ENCODE data around the gene FANCM. TPM values are rescaled to one million over a fixed set of nuclear protein-coding genes. Genes with fewer than 3 reads are reported as not detected.
"Not testable (repeated sequence)": the region's sequence is repeated elsewhere in the genome, so short reads cannot be mapped to it uniquely, and the experiment has no call there.

FANCM gene
- total RNA-seq, 2 donors from 2014 or later, result 17.5 to 24.8 TPM

DNA sequence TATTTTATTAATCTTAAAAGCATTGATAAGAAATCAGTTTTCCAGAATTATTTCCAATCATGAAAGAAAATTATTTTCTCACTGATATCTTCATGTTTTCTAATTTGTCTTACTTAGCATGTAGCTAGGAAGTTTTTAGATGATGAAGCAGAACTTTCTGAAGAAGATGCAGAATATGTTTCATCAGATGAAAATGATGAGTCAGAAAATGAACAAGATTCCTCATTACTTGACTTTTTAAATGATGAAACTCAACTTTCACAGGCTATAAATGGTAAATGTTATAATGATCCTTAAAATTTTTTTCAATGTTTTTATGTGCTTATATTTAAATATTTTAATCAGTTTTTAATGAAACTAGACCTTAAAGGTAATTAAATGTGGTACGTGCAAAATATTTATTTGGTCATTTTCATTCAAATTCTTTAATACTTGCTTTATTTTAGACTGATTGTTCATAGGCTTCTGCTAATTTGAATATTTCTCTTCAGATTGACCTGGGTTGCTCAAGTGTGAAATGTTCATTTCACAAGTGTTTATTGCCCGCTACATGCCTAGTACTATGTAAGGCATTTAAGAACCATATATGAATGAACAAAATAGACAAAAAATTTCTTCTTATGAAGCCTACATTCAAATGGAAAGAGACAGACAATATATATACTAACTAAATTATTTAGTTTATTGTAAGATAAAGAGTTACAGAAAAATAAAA is 49.5 kb downstream of the FANCM start:
- Mint-ChIP-seq H3K27ac (no peak overlapping the region), H3K9me3 (no peaks in the 10 kb centered on the region), H3K36me3 (peaks cover under 1 to 10% of the 10 kb centered on the region in 2 donors)
- DNase-seq (ENCODE audit: low spot score in 2 of 2) (no peak), ATAC-seq (no peak)

DNA sequence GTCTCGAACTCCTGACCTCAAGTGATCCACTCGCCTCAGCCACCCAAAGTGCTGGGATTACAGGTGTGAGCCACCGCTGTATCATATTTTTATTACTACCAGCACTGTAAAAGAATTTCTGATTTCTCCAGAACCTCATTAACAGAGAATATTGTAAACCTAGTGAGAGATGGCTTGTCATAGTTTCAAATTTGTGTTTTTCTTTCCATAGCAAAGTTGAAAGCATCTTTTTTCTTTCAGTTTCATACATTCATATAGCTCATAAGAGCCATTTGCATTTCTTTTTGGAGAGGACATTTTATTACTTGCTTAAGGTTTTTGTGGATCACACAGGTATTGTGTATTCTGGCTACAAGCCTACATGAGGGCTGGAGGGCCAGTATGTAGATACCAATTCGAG is 59.2 kb downstream of the FANCM start:
- DNase-seq (ENCODE audit: low spot score in 2 of 2) (no peak), ATAC-seq (peak in 1 of 2 donors; percentile 69)
- peaks cover 12 to 14% of the 10 kb centered on the region in 2 donors for H3K36me3 Mint-ChIP-seq
- no peaks in the 10 kb centered on the region for H3K9me3 Mint-ChIP-seq
- no peak overlapping the region for H3K27ac Mint-ChIP-seq

DNA sequence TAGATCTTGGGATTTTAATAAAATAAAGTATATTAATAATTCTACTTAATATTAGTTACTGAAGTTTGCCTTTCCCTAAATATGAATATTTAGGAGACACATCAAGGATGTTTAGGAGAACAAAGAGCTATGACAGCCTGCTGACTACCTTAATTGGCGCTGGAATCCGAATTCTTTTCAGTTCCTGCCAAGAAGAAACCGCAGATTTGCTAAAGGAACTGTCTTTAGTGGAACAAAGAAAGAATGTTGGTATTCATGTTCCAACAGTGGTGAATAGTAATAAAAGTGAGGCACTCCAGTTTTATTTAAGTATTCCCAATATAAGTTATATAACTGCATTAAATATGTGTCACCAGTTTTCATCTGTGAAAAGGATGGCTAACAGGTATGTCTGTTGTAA is 62.8 kb downstream of the FANCM start:
- ATAC-seq (no peak), DNase-seq (ENCODE audit: low spot score in 2 of 2) (no peak)
- peaks cover 7 to 14% of the 10 kb centered on the region in 2 donors for H3K36me3 Mint-ChIP-seq
- no peaks in the 10 kb centered on the region for H3K9me3 Mint-ChIP-seq
- H3K27ac Mint-ChIP-seq, result no peak overlapping the region

DNA sequence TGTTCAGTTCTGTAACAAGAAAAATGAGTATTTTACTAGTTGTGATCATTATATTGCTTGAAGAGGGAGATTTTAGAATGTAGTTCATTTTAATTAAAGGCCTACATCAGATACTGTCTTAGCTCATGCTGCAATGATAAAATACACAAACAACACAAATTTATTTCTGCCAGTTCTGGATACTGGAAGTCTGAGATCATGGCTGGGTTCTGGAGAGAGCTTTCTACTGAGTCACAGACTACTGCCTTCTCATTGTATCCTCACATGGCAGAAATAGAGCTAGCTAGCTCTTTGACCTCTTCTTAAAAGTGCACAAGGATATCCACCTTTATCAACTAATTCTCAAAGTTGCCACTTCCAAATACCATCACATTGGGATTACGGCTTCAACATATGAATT is 63.5 kb downstream of the FANCM start:
- ATAC-seq (no peak), DNase-seq (ENCODE audit: low spot score in 2 of 2) (no peak)
- Mint-ChIP-seq H3K27ac (no peak overlapping the region), H3K36me3 (peaks cover 7 to 14% of the 10 kb centered on the region in 2 donors), H3K9me3 (no peaks in the 10 kb centered on the region)

DNA sequence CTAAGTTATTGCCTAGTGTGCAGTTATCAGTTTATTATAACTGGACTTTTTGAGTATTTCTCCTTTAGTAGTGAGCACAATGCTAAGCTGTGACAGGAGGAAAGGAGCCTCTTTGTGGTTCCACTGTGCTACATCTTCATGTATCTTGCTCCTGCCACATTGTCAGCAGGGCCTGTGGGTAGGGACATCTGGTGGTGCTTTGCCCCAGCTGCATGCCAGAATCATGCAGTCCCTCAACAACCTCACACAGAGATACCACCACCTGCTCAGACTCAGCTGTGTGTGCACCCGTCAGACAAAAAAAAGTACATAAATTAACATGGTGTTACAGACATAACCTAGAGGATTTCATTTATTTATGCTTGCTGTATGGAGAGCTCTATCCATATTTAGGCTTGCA is 66.2 kb downstream of the FANCM start:
- no peak for DNase-seq (ENCODE audit: low spot score in 2 of 2)
- peaks cover 5 to 8% of the 10 kb centered on the region in 2 donors for H3K36me3 Mint-ChIP-seq
- no peak overlapping the region for H3K27ac Mint-ChIP-seq
- no peaks in the 10 kb centered on the region for H3K9me3 Mint-ChIP-seq
- peak; percentile 31 to 70 for ATAC-seq

DNA sequence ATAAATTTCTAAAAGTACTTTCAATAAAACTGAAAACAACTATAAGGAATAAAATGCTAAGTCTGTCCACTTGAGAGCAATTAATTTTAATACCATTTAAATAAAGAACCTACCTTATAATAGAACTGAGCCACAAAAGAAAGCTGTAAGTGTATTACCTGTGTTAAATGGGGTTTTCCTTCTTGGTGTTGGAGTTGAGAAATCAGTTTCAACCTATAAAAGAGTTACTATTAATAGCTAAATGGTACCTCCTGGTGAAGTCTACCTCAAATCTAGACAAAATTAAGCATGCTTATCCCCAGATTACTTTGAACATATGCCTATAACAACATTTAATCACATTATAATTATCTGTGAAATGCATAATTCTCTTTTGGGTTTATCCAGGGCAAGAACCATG is 68.5 kb downstream of the FANCM start:
- no peak for ATAC-seq
- H3K9me3 Mint-ChIP-seq, result no peaks in the 10 kb centered on the region
- H3K36me3 Mint-ChIP-seq, result peaks cover 6 to 13% of the 10 kb centered on the region in 2 donors
- DNase-seq (ENCODE audit: low spot score in 2 of 2), result no peak
- H3K27ac Mint-ChIP-seq, result no peak overlapping the region

DNA sequence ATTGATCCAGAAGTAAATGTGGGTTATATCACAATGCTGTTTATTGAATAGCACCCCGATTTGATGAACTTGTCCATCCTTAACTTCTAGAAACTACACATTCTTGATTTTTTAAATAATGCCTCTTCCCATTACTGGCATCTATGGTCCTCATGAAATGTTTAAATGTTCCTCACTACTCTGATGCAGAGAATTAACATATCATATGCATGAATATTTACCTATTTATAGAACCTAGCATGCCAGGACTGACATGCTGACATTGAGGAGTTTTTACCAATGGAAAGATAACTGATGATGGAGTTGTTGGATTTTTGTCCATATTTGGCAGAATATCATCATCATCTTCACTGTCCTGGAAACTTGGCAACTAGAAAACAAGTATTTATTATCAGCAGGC is 74.4 kb downstream of the FANCM start:
- Mint-ChIP-seq H3K36me3 (peaks cover 18 to 22% of the 10 kb centered on the region in 2 donors), H3K27ac (no peak overlapping the region), H3K9me3 (no peaks in the 10 kb centered on the region)
- no peak for DNase-seq (ENCODE audit: low spot score in 2 of 2)
- ATAC-seq, result no peak

DNA sequence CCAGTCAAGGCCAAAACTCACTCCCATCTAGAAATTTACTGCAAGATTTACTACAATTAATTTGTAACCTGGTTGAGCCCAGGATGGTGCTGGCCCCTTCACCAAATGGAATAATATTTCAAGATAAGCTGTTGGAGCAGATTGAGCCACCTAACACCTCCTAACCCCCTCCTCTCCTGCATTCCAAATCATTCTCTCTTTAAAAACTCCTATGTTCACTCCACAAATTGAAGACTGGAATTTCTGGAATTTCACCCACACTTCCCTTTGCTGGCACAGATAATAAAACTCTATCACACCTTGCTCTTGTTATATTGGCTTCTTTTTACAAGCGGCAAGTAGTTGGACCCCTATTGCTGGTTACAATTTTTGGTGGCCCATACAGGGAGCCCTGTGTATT is 75.6 kb downstream of the FANCM start:
- no peak for ATAC-seq
- H3K36me3 Mint-ChIP-seq, result peaks cover 18 to 22% of the 10 kb centered on the region in 2 donors

DNA sequence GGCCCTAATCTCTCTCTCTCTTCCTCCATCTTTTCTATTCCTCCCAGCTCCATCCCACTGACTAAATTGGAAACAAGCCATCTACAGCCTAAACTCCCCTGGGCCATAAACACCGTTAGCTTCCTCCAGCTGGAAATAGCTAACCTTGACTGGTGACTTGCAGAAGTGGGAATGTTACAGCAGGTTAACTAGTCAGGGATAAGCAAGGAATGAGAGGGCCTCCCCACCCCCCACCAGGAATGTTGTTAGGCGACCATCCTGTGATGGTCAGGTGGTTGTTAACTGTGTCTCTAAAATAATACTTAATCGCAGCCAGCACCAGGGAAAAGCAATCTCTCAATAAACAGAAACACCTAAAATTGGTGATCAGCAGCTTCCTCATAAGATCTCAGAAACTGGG is 76.5 kb downstream of the FANCM start:
- no peak overlapping the region for H3K27ac Mint-ChIP-seq
- H3K36me3 Mint-ChIP-seq, result peaks cover 12 to 15% of the 10 kb centered on the region in 2 donors
- ATAC-seq, result no peak
- DNase-seq (ENCODE audit: low spot score in 2 of 2), result no peak
- H3K9me3 Mint-ChIP-seq, result no peaks in the 10 kb centered on the region

More for the DNA sequence above, 75.6 kb downstream of the FANCM start:
- H3K9me3 Mint-ChIP-seq, result no peaks in the 10 kb centered on the region
- peak overlapping the region in 1 of 2 donors; percentile 3 for H3K27ac Mint-ChIP-seq
- DNase-seq (ENCODE audit: low spot score in 2 of 2), result no peak

DNA sequence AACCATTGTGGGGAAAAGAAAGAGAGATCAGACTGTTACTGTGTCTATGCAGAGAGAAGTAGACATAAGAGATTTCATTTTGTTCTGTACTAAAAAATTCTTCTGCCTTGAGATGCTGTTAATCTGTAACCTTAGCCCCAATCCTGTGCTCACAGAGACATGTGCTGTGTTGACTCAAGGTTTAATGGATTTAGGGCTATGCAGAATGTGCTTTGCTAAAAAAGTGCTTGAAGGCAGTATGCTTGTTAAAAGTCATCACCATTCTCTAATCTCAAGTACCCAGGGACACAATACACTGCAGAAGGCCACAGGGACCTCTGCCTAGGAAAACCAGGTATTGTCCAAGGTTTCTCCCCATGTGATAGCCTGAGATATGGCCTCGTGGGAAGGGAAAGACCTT is 78.0 kb downstream of the FANCM start:
- peaks cover 9 to 12% of the 10 kb centered on the region in 2 donors for H3K36me3 Mint-ChIP-seq
- H3K9me3 Mint-ChIP-seq; H3K27ac Mint-ChIP-seq; DNase-seq (ENCODE audit: low spot score in 2 of 2); ATAC-seq: not testable (repeated sequence)

DNA sequence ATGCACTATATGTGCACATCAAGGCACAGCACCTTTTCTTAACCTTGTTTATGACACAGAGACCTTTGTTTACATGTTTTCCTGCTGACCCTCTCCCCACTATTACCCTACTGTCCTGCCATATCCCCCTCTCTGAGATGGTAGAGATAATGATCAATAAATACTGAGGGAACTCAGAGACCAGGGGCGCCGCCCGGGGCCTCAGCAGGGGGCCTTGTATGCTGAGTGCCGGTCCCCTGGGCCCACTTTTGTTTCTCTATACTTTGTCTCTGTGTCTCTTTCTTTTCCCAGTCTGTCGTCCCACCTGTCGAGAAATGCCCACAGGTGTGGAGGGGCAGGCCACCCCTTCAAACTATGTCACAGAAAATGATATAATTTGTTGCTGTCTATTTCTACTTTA is 78.6 kb downstream of the FANCM start:
- Mint-ChIP-seq H3K27ac (peak overlapping the region in 1 of 2 donors; percentile 65), H3K36me3 (peaks cover 9 to 12% of the 10 kb centered on the region in 2 donors)
- DNase-seq (ENCODE audit: low spot score in 2 of 2); ATAC-seq; H3K9me3 Mint-ChIP-seq: not testable (repeated sequence)

DNA sequence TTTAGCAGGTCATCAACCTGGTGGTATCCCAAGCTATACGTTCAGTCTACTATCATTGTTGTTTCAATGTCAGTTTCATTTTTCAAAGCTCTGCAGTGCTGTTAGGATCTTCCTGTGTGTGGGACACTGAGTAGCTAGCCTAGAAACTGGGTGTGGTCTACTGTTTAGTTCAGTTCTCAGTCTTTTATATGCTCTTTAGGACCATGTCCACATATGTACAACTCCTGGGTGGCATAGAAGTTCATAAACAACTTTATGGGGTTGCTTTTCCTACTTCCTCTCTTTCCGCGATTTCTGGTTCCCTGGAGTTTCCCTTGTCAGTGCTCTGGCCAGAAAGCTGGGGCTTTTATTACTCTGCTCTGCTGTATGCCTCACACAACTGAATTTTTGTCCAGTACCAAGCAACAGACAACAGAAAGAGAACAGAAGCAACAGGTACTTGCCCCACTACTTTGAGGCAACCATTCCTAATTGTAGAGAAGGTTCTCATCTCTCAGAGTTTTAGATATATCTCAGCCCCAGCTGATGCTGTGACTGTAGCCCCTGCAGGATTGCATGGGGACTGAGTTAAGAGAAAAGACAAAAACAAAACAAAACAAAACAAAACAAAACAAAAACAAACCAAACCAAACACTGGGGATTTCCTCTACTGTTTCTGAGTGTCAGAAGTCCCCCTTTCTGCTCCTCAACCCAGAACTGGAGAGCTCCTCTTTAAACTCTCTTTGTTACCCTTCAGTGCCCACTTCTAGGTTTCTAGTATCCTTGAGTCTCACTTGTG is 86.9 kb downstream of the FANCM start:
- ATAC-seq (no peak), DNase-seq (ENCODE audit: low spot score in 2 of 2) (no peak)
- H3K9me3 Mint-ChIP-seq, result no peaks in the 10 kb centered on the region
- H3K27ac Mint-ChIP-seq, result no peak overlapping the region
- H3K36me3 Mint-ChIP-seq, result peaks cover 23 to 35% of the 10 kb centered on the region in 2 donors

DNA sequence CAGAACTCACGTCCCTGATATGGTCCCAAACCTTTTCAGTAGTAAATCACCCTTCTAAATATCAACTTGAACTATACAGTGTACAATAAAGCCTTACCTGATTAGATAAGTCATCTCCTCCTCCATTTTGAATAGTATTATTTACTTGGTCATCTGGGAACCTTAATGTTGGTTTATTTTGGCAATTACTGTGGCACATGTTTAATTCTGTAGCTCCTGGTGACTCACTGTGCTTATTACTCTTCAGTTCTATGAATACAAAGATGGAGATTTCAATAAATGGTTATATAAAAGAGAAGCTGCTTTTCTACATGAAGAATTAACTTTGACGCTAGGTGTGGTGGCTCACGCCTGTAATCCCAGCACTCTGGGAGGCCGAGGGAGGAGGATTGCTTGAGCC is 91.8 kb downstream of the FANCM start:
- no peak for ATAC-seq
- no peak for DNase-seq (ENCODE audit: low spot score in 2 of 2)
- Mint-ChIP-seq H3K27ac (no peak overlapping the region), H3K9me3 (no peaks in the 10 kb centered on the region), H3K36me3 (peaks cover 39 to 51% of the 10 kb centered on the region in 2 donors)

DNA sequence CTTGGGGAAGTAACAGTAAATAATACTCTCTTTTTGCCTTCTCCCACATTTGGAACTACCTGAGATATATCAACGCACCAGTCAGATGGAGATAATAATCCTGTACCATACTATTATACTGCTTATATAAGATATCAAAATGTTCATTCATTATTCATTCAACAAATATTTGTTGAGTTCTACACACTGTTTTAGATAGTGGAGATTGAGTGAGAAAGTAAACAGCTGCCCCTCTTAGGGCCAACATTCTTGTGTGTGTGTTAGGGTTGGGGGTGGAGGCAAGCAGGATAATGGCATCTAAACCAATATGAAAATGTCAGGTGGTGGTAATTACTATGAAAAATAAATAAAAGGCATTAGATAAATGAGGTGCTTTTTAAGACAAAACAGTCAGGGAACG is 103.3 kb downstream of the FANCM start:
- DNase-seq (ENCODE audit: low spot score in 2 of 2) (no peak), ATAC-seq (no peak)
- no peaks in the 10 kb centered on the region for H3K9me3 Mint-ChIP-seq
- H3K27ac Mint-ChIP-seq, result no peak overlapping the region
- H3K36me3 Mint-ChIP-seq, result peaks cover 17 to 37% of the 10 kb centered on the region in 2 donors

DNA sequence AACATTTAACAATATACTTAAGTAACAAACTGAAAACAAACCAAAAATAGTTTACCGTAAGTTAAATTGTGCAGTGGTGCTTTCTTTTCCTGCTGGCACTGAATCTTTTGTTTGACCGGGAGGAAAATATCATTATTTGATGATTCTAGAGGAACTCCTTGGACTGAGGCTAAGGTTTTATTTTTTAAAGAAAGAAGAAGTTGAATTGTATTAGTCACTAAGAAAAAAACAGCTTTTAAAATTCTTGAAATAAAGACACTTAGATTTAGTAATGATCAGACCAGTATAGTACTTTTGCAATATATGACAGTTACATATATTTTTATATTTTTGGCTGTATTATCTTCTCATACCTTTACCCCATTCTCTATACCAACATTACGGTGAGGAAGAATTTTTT is 107.0 kb downstream of the FANCM start:
- no peak overlapping the region for H3K27ac Mint-ChIP-seq
- H3K9me3 Mint-ChIP-seq, result no peaks in the 10 kb centered on the region
- no peak for ATAC-seq
- DNase-seq (ENCODE audit: low spot score in 2 of 2), result no peak
- peaks cover 11 to 29% of the 10 kb centered on the region in 2 donors for H3K36me3 Mint-ChIP-seq

DNA sequence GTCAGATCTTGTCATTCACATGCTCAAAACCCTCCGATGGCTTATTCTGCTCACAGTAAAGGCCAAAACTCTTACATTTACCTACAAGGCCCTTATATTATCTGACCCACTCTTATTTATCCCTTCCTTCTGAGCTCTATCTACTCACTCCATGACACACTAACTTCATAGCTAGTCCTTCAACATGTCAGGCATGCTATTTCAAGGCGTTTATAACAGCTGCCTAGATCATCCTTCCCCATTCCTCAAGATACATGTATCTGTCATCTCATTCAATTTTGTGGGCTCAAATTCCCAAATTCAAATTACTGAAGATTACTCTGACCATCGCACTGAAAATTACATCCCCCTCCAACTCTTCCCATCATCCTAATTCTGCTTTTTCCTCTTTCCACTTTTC is 110.4 kb downstream of the FANCM start:
- ATAC-seq, result no peak
- no peaks in the 10 kb centered on the region for H3K9me3 Mint-ChIP-seq
- DNase-seq (ENCODE audit: low spot score in 2 of 2), result no peak
- H3K27ac Mint-ChIP-seq, result no peak overlapping the region
- peaks cover 0 to 11% of the 10 kb centered on the region in 2 donors for H3K36me3 Mint-ChIP-seq

DNA sequence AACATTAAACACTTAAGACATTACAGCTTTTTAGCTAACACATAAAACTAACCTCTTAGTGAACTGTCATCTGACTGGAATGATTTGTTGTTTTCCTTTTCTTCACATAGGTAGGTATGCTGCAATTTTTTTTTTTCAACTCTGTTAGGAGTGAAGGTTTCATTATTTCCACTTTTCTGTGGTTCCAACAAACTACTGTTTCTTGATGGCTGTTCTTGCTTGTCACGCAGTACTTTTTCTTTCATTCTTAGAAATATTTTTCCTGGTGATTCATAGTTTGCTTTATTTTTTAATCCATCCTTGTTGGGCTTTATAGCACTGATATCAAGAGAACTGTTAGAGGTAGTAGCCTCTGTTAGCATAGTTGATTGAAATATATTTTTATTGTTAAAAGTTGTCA is 111.0 kb downstream of the FANCM start:
- no peaks in the 10 kb centered on the region for H3K9me3 Mint-ChIP-seq
- ATAC-seq, result peak; percentile 74 to 95
- H3K36me3 Mint-ChIP-seq, result peaks cover 5 to 12% of the 10 kb centered on the region in 2 donors
- no peak overlapping the region for H3K27ac Mint-ChIP-seq
- DNase-seq (ENCODE audit: low spot score in 2 of 2), result no peak

DNA sequence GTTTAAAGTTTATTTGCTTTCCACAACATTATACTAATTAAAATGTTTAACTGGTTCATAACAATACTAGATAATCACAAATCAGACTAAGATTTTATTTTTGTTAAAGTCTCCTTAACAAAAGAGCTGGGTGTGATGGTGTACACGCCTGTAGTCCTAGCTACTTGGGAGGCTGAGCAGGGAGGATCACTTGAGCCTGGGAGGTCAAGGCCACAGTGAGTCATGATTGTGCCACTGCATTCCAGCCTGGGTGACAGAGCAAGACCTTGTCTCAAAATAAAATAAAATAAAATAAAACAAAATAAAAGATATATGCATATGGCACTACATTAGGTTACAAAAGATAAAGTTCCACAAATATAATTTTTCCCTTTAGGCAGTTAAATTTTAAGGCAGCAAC is 111.7 kb downstream of the FANCM start:
- ATAC-seq (no peak), DNase-seq (ENCODE audit: low spot score in 2 of 2) (no peak)
- H3K36me3 Mint-ChIP-seq, result peaks cover 9% of the 10 kb centered on the region in 2 donors
- H3K27ac Mint-ChIP-seq, result no peak overlapping the region
- H3K9me3 Mint-ChIP-seq, result no peaks in the 10 kb centered on the region

Measured in activated naive CD4-positive, alpha-beta T cell treated with anti-CD3 and anti-CD28 coated beads, Interleukin-2, amount 50 U/mL, for 72 hours (primary cell).